HuH-7.5 (cell line): ENCODE results near the gene ICAM2.
A peak's percentile ranks its signal among the peaks of the same experiment; 100 is the strongest.
"Not testable (repeated sequence)": the region's sequence is repeated elsewhere in the genome, so short reads cannot be mapped to it uniquely, and the experiment has no call there.

Experiments used
- DNase-seq: peaks from one replicate; pipeline ENCODE4 v3.0.0; 2011; ENCODE audit warnings: low spot score

The ICAM2 gene

GRCh38 chr17:64009571-64010402, 10.6 kb downstream of the ICAM2 start:
- DNase-seq: no peak

GRCh38 chr17:64008830-64009229, 11.6 kb downstream of the ICAM2 start:
- no peak for DNase-seq

- DNase-seq: no peak
These were observed 12.1 kb downstream of the ICAM2 start for GRCh38 chr17:64008346-64008745.

GRCh38 chr17:64007838-64008282, 12.6 kb downstream of the ICAM2 start:
- no peak for DNase-seq

DNA sequence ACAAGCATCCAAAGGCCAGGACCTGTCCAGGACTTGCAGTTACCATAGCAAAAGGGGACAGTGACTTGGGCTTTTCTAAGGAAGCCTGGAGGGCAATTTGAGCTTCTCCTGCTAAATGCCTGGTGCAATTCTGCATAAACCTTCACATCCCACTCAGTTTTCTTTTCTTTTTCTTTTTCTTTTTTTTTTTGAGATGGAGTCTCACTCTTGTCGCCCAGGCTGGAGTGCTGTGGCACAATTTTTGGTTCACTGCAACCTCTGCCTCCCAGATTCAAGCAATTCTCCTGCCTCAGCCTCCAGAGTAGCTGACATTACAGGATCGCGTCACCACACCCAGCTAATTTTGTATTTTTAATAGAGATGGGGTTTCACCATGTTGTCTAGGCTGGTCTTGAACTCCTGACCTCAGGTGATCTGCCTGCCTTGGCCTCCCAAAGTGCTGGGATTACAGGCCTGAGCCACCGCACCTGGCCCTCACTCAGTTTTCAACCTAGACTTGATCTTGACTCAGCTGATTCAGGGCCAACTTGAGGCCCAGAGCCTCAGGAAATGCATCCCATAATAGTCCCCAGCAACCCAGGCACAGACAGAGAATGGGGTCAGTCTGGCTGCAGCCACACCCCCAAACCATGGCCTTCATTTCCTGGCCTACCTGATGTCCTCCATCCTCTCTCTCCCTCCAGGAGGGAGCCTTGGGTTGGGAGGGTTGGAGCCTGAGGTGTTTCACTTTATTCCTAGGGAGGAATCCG, 13.2 kb downstream of the ICAM2 start:
- not testable (repeated sequence) for DNase-seq

DNA sequence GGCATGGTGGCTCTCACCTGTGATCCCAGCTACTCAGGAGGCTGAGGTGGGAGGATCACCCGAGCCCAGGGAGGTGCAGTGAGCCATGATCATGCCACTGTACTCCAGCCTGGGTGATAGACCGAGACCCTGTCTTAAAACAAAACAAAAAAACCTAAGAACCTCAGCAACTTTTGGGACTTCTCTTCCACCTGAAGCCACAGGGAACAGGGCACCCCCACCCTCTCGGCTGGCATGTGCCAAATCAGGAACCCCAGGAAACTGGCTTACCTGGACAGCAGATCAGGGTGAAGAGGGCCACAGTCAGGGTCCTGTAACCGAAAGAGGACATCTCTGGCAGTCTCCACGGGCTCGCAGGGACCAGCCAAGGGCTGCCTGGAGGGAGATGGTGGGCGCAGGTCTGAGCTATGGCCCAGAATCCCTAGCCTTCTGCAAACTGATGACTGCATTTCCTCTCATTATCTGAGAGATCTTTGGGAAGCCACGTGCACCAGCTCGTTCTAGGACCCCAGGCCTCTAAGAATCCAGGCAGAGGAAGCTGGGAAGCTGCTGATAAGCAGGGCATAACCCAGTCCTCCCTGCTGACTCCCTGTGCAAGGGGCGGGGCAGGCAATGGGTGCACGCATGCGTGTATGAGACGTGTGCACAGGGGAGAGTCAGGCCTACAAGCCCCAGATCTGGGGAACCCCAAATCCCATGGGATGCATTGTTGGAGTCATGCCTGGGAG, 13.9 kb downstream of the ICAM2 start:
- DNase-seq: no peak

GRCh38 chr17:64005734-64006167, 14.7 kb downstream of the ICAM2 start:
- DNase-seq: no peak

- no peak for DNase-seq
These were observed 15.3 kb downstream of the ICAM2 start for GRCh38 chr17:64004903-64005733.

DNA sequence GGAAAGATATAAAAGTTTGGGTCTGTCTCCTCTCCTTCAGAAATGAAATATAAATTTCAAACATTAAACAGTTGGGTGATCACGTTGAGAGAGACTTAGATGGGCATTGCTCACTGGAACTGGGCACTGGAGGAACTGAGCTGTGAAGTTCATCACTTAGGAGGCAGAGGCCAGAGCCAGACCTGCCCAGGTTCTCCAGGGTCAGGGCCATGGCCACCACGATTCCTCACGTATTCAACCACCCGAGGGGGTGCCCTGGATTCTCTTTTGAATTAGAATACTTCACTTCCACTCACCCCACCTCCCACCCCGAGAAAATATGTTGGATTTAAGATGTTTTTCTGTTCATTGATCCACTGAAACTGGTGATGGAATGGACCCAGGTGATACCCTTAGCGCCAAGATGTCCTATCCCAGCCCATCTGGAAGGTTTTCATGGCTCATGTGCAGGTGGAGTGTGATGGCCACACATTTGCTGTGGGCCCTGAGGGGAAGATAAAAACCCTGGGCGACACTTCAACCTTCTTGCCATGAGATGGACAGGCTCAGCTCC, 16.1 kb downstream of the ICAM2 start:
- no peak for DNase-seq

DNA sequence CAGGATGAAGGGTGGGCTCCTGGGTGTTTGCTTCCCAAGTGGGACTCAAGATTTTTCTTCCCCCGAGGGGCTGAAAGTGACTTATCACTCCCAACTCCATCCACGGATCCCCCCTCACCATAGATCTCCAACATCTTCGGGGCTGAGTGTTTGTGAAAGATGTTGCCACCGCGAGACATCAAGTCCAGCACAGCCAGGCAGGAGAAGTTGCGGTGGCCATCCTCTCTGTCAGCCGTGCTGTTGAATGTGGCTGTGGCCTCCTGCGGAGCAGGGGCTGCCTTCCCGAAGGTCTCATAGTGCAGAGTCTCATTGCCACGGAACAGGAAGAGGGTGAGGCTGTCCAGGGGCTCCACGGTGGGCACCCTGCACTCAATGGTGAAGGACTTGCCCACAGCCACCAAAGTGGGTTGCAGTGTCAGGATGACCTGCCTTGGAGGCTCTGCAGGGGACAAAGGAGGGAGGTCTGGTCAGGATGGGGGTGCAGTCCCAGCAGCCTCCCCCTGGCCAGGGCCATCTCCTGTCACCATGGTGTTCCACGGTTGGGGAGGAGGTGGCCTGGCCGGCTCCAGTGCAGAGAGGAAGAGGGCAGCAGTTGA, 16.8 kb downstream of the ICAM2 start:
- DNase-seq: no peak

GRCh38 chr17:64002658-64003525, 17.5 kb downstream of the ICAM2 start:
- no peak for DNase-seq

- DNase-seq: no peak
These were observed 18.5 kb downstream of the ICAM2 start for GRCh38 chr17:64001763-64002529.

DNA sequence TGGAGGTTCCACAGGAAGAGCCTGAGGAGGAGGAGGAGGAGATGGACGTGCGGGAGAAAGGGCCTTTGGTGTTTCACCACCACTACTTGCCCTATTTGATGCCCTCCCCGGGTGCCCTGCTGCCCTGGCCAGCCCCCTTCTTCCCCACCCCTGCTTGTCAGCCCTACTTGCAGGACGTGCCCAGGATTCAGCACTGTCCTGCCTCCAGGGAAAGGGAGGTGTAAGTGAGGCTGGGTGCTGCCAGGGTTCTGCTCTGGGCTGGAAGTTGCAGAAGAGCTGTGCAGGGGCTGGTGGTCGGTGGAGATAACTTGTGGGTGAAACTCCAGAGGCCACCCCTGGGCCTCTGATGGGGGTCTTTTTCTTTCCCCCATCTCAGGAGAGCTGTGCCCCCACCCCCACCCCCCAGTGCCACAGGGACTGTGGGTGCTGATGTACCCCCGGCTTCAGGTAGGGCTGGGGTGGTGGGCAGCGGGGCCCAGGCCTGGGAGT, 19.3 kb downstream of the ICAM2 start:
- no peak for DNase-seq

GRCh38 chr17:63999680-64000531, 20.5 kb downstream of the ICAM2 start:
- DNase-seq: no peak

- no peak for DNase-seq
These were observed 21.4 kb downstream of the ICAM2 start for GRCh38 chr17:63998721-63999679.

GRCh38 chr17:63998050-63998720, 22.2 kb downstream of the ICAM2 start, which contains the start of gene PRR29:
Gene PRR29 (plus strand): TSS chr17:63998351. CDS start chr17:63998365, 14 bp downstream.
- DNase-seq: peak; percentile 82
